ENCODE measurements around the gene ELK3. TPM values are rescaled to one million over a fixed set of nuclear protein-coding genes. Genes with fewer than 3 reads are reported as not detected.

The ELK3 gene
- polyA plus RNA-seq, 3 donors, result 12.1 to 14.9 (median 14.6) TPM

GRCh38 chr12:96260231-96260630, 66.1 kb downstream of the ELK3 start:
- H3K9me3 ChIP-seq (replicated peaks in 1 of 2; ENCODE audit: control insufficient read depth in 1 of 2, insufficient read depth in 1 of 2, low read length in 2 of 2), result no peaks in the 10 kb centered on the region
- no peak for TF ChIP-seq CTCF (IDR thresholded peaks at IDR 0.05)

GRCh38 chr12:96260644-96261043, 66.5 kb downstream of the ELK3 start:
- Histone ChIP-seq H2AFZ (ENCODE audit: insufficient read depth, low read depth, low read length, poor library complexity, severe bottlenecking) (no peak overlapping the region), H3K27ac (ENCODE audit: low read depth in 1 of 2, low read length in 2 of 2) (peak overlapping the region in 1 of 2 donors; percentile 2), H3K9me3 (replicated peaks in 1 of 2; ENCODE audit: control insufficient read depth in 1 of 2, insufficient read depth in 1 of 2, low read length in 2 of 2) (no peaks in the 10 kb centered on the region), H4K20me1 (ENCODE audit: insufficient read depth, low read length) (peaks cover 86% of the 10 kb centered on the region), H3K4me1 (ENCODE audit: control insufficient read depth in 1 of 2, insufficient read depth in 2 of 2, low read length in 2 of 2) (no peaks in the 10 kb centered on the region), H3K4me2 (replicated peaks; ENCODE audit: extremely low read depth, low read length, poor library complexity, severe bottlenecking) (no peak overlapping the region), H3K79me2 (ENCODE audit: insufficient read depth, low read length) (peaks cover 40% of the 10 kb centered on the region), H3K36me3 (replicated peaks in 1 of 2; ENCODE audit: control insufficient read depth in 1 of 2, insufficient read depth in 2 of 2, low read length in 2 of 2) (peaks cover 58 to 98% of the 10 kb centered on the region in 2 donors), H3K4me3 (replicated peaks in 1 of 3; ENCODE audit: low read depth in 2 of 3, low read length in 3 of 3) (no peak overlapping the region), H3K9ac (ENCODE audit: insufficient read depth, low read length, poor library complexity, severe bottlenecking) (no peak overlapping the region), H3K27me3 (ENCODE audit: control insufficient read depth in 2 of 2, insufficient read depth in 2 of 2, low read length in 2 of 2) (no peaks in the 10 kb centered on the region)
- Mint-ChIP-seq H3K4me1 (peaks cover 3% of the 10 kb centered on the region), H3K36me3 (peaks cover 51 to 67% of the 10 kb centered on the region in 2 donors), H3K27ac (peak overlapping the region in 6 of 7 donors; percentile 13 to 82 (median 52)), H3K4me3 (no peak overlapping the region), H3K9me3 (no peaks in the 10 kb centered on the region), H3K27me3 (ENCODE audit: low read depth in 3 of 3) (no peaks in the 10 kb centered on the region)
- DNase-seq, result no peak
- no peak for TF ChIP-seq CTCF (IDR thresholded peaks at IDR 0.05)
- WGBS (ENCODE audit: insufficient coverage), result 100% methylated on average over 2 of the region's 3 CpGs
- intact Hi-C loops (cut with micrococcal nuclease), result no loop called here

More at GRCh38 chr12:96260231-96260630, 66.1 kb downstream of the ELK3 start:
- Histone ChIP-seq H4K20me1 (ENCODE audit: insufficient read depth, low read length) (peaks cover 89% of the 10 kb centered on the region), H3K27ac (ENCODE audit: low read depth in 1 of 2, low read length in 2 of 2) (peak overlapping the region in 1 of 2 donors; percentile 2), H3K9ac (ENCODE audit: insufficient read depth, low read length, poor library complexity, severe bottlenecking) (no peak overlapping the region), H3K4me2 (replicated peaks; ENCODE audit: extremely low read depth, low read length, poor library complexity, severe bottlenecking) (no peak overlapping the region), H3K4me1 (ENCODE audit: control insufficient read depth in 1 of 2, insufficient read depth in 2 of 2, low read length in 2 of 2) (no peaks in the 10 kb centered on the region), H3K27me3 (ENCODE audit: control insufficient read depth in 2 of 2, insufficient read depth in 2 of 2, low read length in 2 of 2) (no peaks in the 10 kb centered on the region), H3K4me3 (replicated peaks in 1 of 3; ENCODE audit: low read depth in 2 of 3, low read length in 3 of 3) (no peak overlapping the region), H3K36me3 (replicated peaks in 1 of 2; ENCODE audit: control insufficient read depth in 1 of 2, insufficient read depth in 2 of 2, low read length in 2 of 2) (peaks cover 54 to 96% of the 10 kb centered on the region in 2 donors), H2AFZ (ENCODE audit: insufficient read depth, low read depth, low read length, poor library complexity, severe bottlenecking) (no peak overlapping the region), H3K79me2 (ENCODE audit: insufficient read depth, low read length) (peaks cover 44% of the 10 kb centered on the region)
- Mint-ChIP-seq H3K9me3 (no peaks in the 10 kb centered on the region), H3K4me3 (no peak overlapping the region), H3K27ac (peak overlapping the region in 1 of 7 donors; percentile 13), H3K4me1 (peaks cover 4% of the 10 kb centered on the region), H3K36me3 (peaks cover 50 to 65% of the 10 kb centered on the region in 2 donors), H3K27me3 (ENCODE audit: low read depth in 3 of 3) (no peaks in the 10 kb centered on the region)
- intact Hi-C loops (cut with micrococcal nuclease), result no loop called here
- DNase-seq, result no peak
- WGBS (ENCODE audit: insufficient coverage), result no CpG with 5 or more reads among the region's 2 CpGs

All from CD14-positive monocyte (primary cell).